HepG2 (cell line): ENCODE measurements around the gene RHBDF2. TPM values are rescaled to one million over a fixed set of nuclear protein-coding genes. Genes with fewer than 3 reads are reported as not detected.
"Not testable (repeated sequence)": the region's sequence is repeated elsewhere in the genome, so short reads cannot be mapped to it uniquely, and the experiment has no call there.

ENCODE experiments used
- ADNP ChIP-seq: sonication (generic); formaldehyde crosslinking; IDR thresholded peaks from 2 replicates; pipeline ENCODE4 v1.4.0; 2020; ENCODE audit warnings: missing genetic modification reagents
- HNF4A ChIP-seq: sonication (generic); formaldehyde crosslinking; IDR thresholded peaks from 2 replicates; pipeline ENCODE4 v1.4.0; 2020; ENCODE audit warnings: missing genetic modification reagents
- NR2F2 ChIP-seq: IDR thresholded peaks from 2 replicates; pipeline ENCODE4 v1.6.1; 2012; ENCODE audit warnings: low read depth, inconsistent platforms, borderline replicate concordance
- SPEN ChIP-seq: sonication (generic); formaldehyde crosslinking; IDR thresholded peaks from 2 replicates; pipeline ENCODE4 v1.5.1; 2020; ENCODE audit warnings: low read depth, mild to moderate bottlenecking, missing genetic modification reagents
- ZBTB40 ChIP-seq, 2 experiments: fragments of 450-650 bp in 1 of 2; sonication (generic) in 1 of 2; formaldehyde crosslinking in 1 of 2; IDR thresholded peaks; 2 replicates each; pipeline versions ENCODE4 v1.6.1 to v1.8.0; 2016 to 2022; ENCODE audit warnings: antibody characterized with exemption in 1 of 2, mild to moderate bottlenecking in 1 of 2, missing genetic modification reagents in 1 of 2
- ZMYM3 ChIP-seq: sonication (generic); formaldehyde crosslinking; IDR thresholded peaks from 2 replicates; pipeline ENCODE4 v1.5.1; 2020; ENCODE audit warnings: mild to moderate bottlenecking, missing genetic modification reagents
- polyA plus RNA-seq, 8 experiments: library from polyadenylated mRNA; depleted of rRNA in 3 of 8; stranded (reverse) in 7 of 8; unstranded in 1 of 8; fragments of >200 nt; fragmentation: Illumina TruSeq in 4 of 8; extraction: Trizol in 4 of 8; gene quantifications; 2 replicates each; pipeline versions ENCODE4 v1.2.1 to v1.2.3, GENCODE V29; 2011 to 2016; ENCODE audit warnings: low read depth in 4 of 8, missing spikeins in 1 of 8, mixed read lengths in 1 of 8; ENCODE audit not compliant: insufficient read depth in 1 of 8
- total RNA-seq, 5 experiments: library from RNA; depleted of rRNA; stranded (reverse); fragments of >200 nt; fragmentation: Illumina TruSeq; extraction: Trizol; gene quantifications; 2 replicates each; pipeline ENCODE4 v1.2.3, GENCODE V29; 2016; ENCODE audit warnings: low read depth in 1 of 5

Gene RHBDF2
- total and polyA plus RNA-seq, 2 of the 13 experiments (the other 11 are each of a cell fraction or from before 2014, with no cell fraction given) = 7.8 to 24.2 TPM

GRCh38 chr17:76521683-76522082 lies 20.5 kb upstream of the RHBDF2 start (continued):
- TF ChIP-seq ZBTB40 (IDR thresholded peaks at IDR 0.05) = not testable (repeated sequence)
- TF ChIP-seq ZBTB40 (CRISPR knock-in tag; IDR thresholded peaks at IDR 0.05) (0 out of 2 replicates have a peak, but pooled peaks have one; percentile 4), ZMYM3 (peak; percentile 91), NR2F2 (0 out of 2 replicates have a peak, but pooled peaks have one; percentile 14), SPEN (CRISPR knock-in tag) (0 out of 2 replicates have a peak, but pooled peaks have one; percentile 42), HNF4A (CRISPR knock-in tag) (peak; percentile 44; the same call in 1 of the 2 replicates), ADNP (peak; percentile 82; the same call in 1 of the 2 replicates)
- TF ChIP-seq, all 625 proteins: peak for 20; not testable (repeated sequence) for 605
